Prostate gland (tissue), 2 donors: Measurements from ENCODE around the gene AVPR2. TPM values are rescaled to one million over a fixed set of nuclear protein-coding genes. Genes with fewer than 3 reads are reported as not detected.
A peak's percentile ranks its signal among the peaks of the same experiment; 100 is the strongest.

Source experiments
- DNase-seq: peaks from one replicate; pipeline ENCODE4 v3.0.0-alpha.2; 2019; ENCODE audit warnings: low spot score
- H3K27ac ChIP-seq, 2 donors: fragments of 200-600 bp; sonication (generic); 2 replicates each; pipeline ENCODE4 v1.5.1; 2017 to 2019
- H3K27me3 ChIP-seq: fragments of 200-600 bp; sonication (generic); replicated peaks from 2 replicates; pipeline ENCODE4 v1.5.1; 2019; ENCODE audit not compliant: insufficient read depth
- H3K36me3 ChIP-seq, 2 donors: fragments of 200-600 bp; sonication (generic); 1 replicate in 1 of 2; 2 replicates in 1 of 2; pipeline versions ENCODE4 v1.5.1 to v1.8.1; 2017 to 2019
- H3K4me1 ChIP-seq: fragments of 200-600 bp; sonication (generic); replicated peaks from 2 replicates; pipeline ENCODE4 v1.5.1; 2019
- H3K4me3 ChIP-seq, 2 donors: fragments of 200-600 bp; sonication (generic); 2 replicates each; pipeline ENCODE4 v1.5.1; 2017 to 2019
- H3K9me3 ChIP-seq: fragments of 200-600 bp; sonication (generic); 2 replicates; pipeline ENCODE4 v1.5.1; 2017
- CTCF ChIP-seq, 4 experiments: fragments of 200-600 bp in 2 of 4; fragments of 450-650 bp in 2 of 4; sonication (generic) in 2 of 4; IDR thresholded peaks; 1 replicate in 3 of 4; 2 replicates in 1 of 4; pipeline ENCODE4 v1.5.1; 2016 to 2019; ENCODE audit warnings: antibody characterized with exemption in 4 of 4, mild to moderate bottlenecking in 2 of 4, moderate library complexity in 2 of 4
- POLR2A ChIP-seq: fragments of 450-650 bp; IDR thresholded peaks from one replicate; pipeline ENCODE4 v1.6.1; 2016; ENCODE audit warnings: antibody characterized with exemption, mild to moderate bottlenecking
- POLR2AphosphoS5 ChIP-seq: sonication (generic); formaldehyde crosslinking; IDR thresholded peaks from one replicate; pipeline ENCODE4 v1.6.1; 2017; ENCODE audit warnings: antibody characterized with exemption
- WGBS: methylation state at CpG from one replicate; pipeline ENCODE4 v1.1.5; 2018; 5-methylcytosine and 5-hydroxymethylcytosine counted together
- intact Hi-C: fragments of 100-400 bp; cut with DNase I; formaldehyde crosslinking; loops from one replicate; pipeline ENCODE4 v1.14.2; 2022
- total RNA-seq, 2 donors: library from RNA; depleted of rRNA; stranded (reverse); fragments of >200 nt; gene quantifications; one replicate each; pipeline ENCODE4 v1.1.0, GENCODE V29; 2016

Gene AVPR2
- total RNA-seq, 2 donors from 2014 or later: 0.41 to 2.5 TPM

- no peak within 1 kb of the TSS for H3K27ac ChIP-seq
- no peaks in the 10 kb centered on the region for H3K36me3 ChIP-seq
- peak; percentile 49 for DNase-seq
- no peaks in the 10 kb centered on the region for H3K27me3 ChIP-seq
- no CpG with 5 or more reads among the region's 87 CpGs for WGBS
- H3K4me1 ChIP-seq: no peaks in the 10 kb centered on the region
- intact Hi-C loops: no loop called here
- no peaks in the 10 kb centered on the region for H3K9me3 ChIP-seq
- peak within 1 kb of the TSS; percentile 44 to 56 for H3K4me3 ChIP-seq
- TF ChIP-seq CTCF (IDR thresholded peaks at IDR 0.05) (no peak), POLR2AphosphoS5 (no peak), POLR2A (no peak)
Observed at GRCh38 chrX:153934762-153935325, 30.4 kb downstream of the AVPR2 start, which contains the start of gene NAA10. Gene NAA10, minus strand, starts transcription at chrX:153935037. Its CDS starts 133 bp downstream, at chrX:153934904.

- intact Hi-C loops: no loop called here
- Histone ChIP-seq H3K4me1 (no peaks in the 10 kb centered on the region), H3K27me3 (no peaks in the 10 kb centered on the region), H3K27ac (no peak overlapping the region), H3K9me3 (no peaks in the 10 kb centered on the region), H3K36me3 (no peaks in the 10 kb centered on the region), H3K4me3 (peak overlapping the region; percentile 44 to 56)
- TF ChIP-seq POLR2A: no peak
- no peak for TF ChIP-seq CTCF (IDR thresholded peaks at IDR 0.05)
- TF ChIP-seq POLR2AphosphoS5: no peak
- WGBS: 9% methylated on average over 15 of the region's 32 CpGs
- DNase-seq: no peak
Observed at GRCh38 chrX:153935326-153935851, 30.9 kb downstream of the AVPR2 start.

GRCh38 chrX:153937056-153937455 lies 32.6 kb downstream of the AVPR2 start:
- Histone ChIP-seq H3K9me3 (no peaks in the 10 kb centered on the region), H3K27me3 (no peaks in the 10 kb centered on the region), H3K27ac (no peak overlapping the region), H3K36me3 (no peaks in the 10 kb centered on the region), H3K4me3 (no peak overlapping the region), H3K4me1 (no peaks in the 10 kb centered on the region)
- intact Hi-C loops: no loop called here
- DNase-seq: no peak
- 95% methylated on average over 3 of the region's 3 CpGs for WGBS
- TF ChIP-seq POLR2AphosphoS5 (no peak), POLR2A (no peak), CTCF (IDR thresholded peaks at IDR 0.05) (no peak)

GRCh38 chrX:153938226-153938786 lies 33.8 kb downstream of the AVPR2 start:
- no peaks in the 10 kb centered on the region for H3K4me1 ChIP-seq
- TF ChIP-seq POLR2AphosphoS5: no peak
- no peak for TF ChIP-seq POLR2A
- no peak for TF ChIP-seq CTCF (IDR thresholded peaks at IDR 0.05)
- DNase-seq: no peak
- no peaks in the 10 kb centered on the region for H3K27me3 ChIP-seq
- H3K36me3 ChIP-seq: no peaks in the 10 kb centered on the region
- WGBS: 79% methylated on average over 10 of the region's 10 CpGs
- H3K4me3 ChIP-seq: no peak overlapping the region
- no peak overlapping the region for H3K27ac ChIP-seq
- intact Hi-C loops: no loop called here
- no peaks in the 10 kb centered on the region for H3K9me3 ChIP-seq

GRCh38 chrX:153939573-153939972 lies 35.1 kb downstream of the AVPR2 start:
- no peaks in the 10 kb centered on the region for H3K36me3 ChIP-seq
- no peaks in the 10 kb centered on the region for H3K9me3 ChIP-seq
- no peak for DNase-seq
- intact Hi-C loops: no loop called here
- H3K4me1 ChIP-seq: no peaks in the 10 kb centered on the region
- H3K27me3 ChIP-seq: no peaks in the 10 kb centered on the region
- 65% methylated on average over 6 of the region's 7 CpGs for WGBS
- no peak overlapping the region for H3K4me3 ChIP-seq
- TF ChIP-seq POLR2A (no peak), POLR2AphosphoS5 (no peak), CTCF (IDR thresholded peaks at IDR 0.05) (no peak)
- H3K27ac ChIP-seq: no peak overlapping the region
